Measurements from ENCODE around the gene HENMT1.
"Not testable (repeated sequence)": the region's sequence is repeated elsewhere in the genome, so short reads cannot be mapped to it uniquely, and the experiment has no call there.

DNA sequence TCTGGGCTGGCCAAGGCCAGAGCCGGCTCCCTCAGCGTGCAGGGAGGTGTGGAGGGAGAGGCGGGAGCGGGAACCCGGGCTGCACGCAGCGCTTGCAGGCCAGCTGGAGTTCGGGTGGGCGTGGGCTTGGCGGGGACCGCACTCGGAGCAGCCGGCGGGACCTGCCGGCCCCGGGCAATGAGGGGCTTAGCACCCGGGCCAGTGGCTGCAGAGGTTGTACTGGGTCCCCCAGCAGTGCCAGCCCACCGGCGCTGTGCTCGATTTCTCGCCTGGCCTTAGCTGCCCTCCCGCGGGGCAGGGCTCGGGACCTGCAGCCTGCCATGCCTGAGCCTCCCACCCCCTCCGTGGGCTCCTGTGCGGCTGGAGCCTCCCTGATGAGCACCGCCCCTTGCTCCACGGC, 6.5 kb upstream of the HENMT1 start:
- TF ChIP-seq, protein P1, sequence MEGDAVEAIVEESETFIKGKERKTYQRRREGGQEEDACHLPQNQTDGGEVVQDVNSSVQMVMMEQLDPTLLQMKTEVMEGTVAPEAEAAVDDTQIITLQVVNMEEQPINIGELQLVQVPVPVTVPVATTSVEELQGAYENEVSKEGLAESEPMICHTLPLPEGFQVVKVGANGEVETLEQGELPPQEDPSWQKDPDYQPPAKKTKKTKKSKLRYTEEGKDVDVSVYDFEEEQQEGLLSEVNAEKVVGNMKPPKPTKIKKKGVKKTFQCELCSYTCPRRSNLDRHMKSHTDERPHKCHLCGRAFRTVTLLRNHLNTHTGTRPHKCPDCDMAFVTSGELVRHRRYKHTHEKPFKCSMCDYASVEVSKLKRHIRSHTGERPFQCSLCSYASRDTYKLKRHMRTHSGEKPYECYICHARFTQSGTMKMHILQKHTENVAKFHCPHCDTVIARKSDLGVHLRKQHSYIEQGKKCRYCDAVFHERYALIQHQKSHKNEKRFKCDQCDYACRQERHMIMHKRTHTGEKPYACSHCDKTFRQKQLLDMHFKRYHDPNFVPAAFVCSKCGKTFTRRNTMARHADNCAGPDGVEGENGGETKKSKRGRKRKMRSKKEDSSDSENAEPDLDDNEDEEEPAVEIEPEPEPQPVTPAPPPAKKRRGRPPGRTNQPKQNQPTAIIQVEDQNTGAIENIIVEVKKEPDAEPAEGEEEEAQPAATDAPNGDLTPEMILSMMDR (IDR thresholded peaks at IDR 0.05 in 4 of 5, conservative IDR thresholded peaks at IDR 0.05 in 1 of 5) = not testable (repeated sequence)
- TF ChIP-seq POLR2A (IDR thresholded peaks at IDR 0.05) = not testable (repeated sequence)

Measured in gastrocnemius medialis (tissue), 4 donors.